AG09309 (cell line): Measurements from ENCODE around the gene TNFRSF1A.
"Not testable (repeated sequence)": the region's sequence is repeated elsewhere in the genome, so short reads cannot be mapped to it uniquely, and the experiment has no call there.

Experiments
- DNase-seq: peaks from one replicate; pipeline ENCODE4 v3.0.0-alpha.2; 2010; ENCODE audit warnings: low read depth
- H3K4me3 ChIP-seq: 2 replicates; pipeline ENCODE4 v1.5.1; 2011; ENCODE audit warnings: mild to moderate bottlenecking, low read depth, low read length, moderate library complexity; ENCODE audit not compliant: control insufficient read depth
- TF ChIP-seq, protein P1 (sequence below): IDR thresholded peaks from 2 replicates; pipeline ENCODE4 v1.5.1; 2011; ENCODE audit warnings: mild to moderate bottlenecking, low read depth, low read length, inconsistent platforms; ENCODE audit not compliant: insufficient read depth, control insufficient read depth; ENCODE audit errors: missing control alignments

TNFRSF1A gene

DNA sequence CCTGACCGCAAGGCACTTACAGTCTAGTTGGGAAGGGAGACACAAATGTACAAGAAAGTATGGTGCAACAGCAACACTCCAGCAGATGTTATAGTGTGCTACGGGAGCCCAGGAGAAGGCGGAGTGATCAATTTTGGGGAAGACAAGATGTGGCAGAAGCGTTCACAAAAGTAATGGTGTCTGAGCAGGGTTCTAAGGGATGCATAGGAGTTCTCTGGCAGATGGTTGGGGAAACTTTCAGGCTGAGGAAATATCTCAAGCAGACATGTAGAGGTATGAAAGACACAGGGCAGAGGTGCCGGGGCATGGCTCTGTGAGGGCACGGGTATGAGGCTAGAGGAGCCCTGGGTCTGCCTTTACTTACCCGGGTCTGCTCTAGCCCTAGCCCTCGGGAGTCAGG is 5.1 kb upstream of the TNFRSF1A start:
- H3K4me3 ChIP-seq: no peak overlapping the region
- no peak for DNase-seq
- TF ChIP-seq, protein P1, sequence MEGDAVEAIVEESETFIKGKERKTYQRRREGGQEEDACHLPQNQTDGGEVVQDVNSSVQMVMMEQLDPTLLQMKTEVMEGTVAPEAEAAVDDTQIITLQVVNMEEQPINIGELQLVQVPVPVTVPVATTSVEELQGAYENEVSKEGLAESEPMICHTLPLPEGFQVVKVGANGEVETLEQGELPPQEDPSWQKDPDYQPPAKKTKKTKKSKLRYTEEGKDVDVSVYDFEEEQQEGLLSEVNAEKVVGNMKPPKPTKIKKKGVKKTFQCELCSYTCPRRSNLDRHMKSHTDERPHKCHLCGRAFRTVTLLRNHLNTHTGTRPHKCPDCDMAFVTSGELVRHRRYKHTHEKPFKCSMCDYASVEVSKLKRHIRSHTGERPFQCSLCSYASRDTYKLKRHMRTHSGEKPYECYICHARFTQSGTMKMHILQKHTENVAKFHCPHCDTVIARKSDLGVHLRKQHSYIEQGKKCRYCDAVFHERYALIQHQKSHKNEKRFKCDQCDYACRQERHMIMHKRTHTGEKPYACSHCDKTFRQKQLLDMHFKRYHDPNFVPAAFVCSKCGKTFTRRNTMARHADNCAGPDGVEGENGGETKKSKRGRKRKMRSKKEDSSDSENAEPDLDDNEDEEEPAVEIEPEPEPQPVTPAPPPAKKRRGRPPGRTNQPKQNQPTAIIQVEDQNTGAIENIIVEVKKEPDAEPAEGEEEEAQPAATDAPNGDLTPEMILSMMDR: no peak

DNA sequence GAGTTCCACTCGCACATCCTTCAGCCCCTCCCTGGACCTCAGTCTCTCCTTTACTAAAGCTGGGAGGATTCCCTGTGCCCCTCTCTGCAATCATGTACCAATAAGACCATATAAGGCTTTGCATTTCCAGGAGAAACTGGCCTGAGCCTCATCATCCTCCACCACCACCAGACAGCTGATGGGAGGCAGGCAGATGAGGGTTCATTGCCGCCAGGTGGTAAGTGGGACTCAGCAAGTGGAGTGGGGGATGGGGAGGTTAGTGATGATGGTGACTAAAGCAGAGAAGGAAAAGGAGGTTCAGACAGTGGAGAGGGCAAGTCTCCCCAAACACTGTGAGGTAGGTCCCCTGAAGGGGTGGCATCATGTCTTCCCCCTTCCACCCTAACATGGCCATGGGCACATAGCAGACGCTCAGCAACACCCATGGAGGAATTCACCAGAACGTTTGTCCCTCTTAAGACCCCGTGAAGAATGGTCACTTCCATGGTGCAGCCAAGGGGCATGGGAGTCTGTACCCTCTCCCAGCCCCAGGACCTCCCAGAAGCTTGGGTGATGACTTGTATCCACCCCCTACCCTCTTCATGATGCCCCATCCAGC is 4.5 kb upstream of the TNFRSF1A start:
- TF ChIP-seq, protein P1: no peak
- DNase-seq: no peak
- H3K4me3 ChIP-seq: no peak overlapping the region

DNA sequence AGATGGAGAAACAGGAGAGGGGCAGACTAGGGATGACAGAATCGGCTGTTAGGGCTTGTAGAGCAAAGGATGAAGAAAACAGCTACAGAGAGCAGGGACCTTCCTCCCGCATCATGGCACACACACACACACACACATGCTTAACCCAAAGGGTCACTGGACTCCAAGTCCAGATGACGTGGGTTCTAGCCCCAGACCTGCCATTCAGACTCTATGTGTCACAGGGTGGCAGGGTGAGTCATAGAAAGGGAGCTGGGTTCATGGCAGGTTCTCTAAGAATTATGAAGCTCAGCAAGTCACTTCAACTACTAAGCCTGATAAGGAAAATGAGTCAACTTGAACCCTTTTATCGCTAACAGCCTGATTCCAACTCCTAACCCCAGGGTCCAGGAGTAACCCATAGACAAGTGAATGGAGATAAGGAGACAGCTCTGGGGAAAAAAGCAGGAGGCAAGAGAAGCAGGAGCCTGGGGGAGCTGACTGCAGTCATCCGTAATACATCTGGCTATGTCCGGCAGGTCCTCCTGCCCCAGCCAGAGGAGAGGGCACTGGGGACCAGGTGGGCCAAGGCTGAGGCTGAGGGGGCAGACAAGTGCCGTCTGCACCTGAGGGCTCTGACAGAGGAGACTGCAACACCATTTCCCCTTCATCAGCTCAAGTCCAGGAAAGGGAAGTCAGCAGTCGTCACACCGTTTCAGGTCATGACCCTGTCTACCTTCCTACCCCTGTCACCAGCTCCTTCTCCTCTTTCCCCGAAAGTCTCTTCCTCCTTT is 3.6 kb upstream of the TNFRSF1A start:
- TF ChIP-seq, protein P1: no peak
- H3K4me3 ChIP-seq: no peak overlapping the region
- peak; percentile 85 for DNase-seq

DNA sequence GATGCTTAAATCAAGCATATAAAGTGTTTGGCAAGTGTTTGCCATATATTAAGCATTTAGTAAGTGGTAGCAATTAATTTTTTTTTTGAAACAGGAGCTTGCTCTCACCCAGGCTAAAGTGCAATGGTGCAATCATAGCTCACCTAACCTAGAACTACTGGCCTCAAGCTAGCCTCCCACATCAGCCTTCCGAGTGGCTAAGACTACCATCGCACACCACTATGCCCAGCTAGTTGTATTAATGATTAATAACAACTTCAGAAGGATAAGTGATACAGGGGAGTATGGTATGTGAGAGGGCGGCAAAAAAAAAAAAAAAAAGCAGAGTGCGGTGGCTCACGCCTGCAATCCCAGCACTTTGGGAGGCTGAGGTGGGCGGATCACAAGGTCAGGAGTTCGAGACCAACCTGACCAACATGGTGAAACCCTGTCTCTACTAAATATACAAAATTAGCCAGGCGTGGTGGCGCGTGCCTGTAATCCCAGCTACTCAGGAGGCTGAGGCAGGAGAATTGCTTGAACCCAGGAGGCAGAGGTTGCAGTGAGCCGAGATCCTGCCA is 2.3 kb upstream of the TNFRSF1A start:
- not testable (repeated sequence) for H3K4me3 ChIP-seq, DNase-seq

DNA sequence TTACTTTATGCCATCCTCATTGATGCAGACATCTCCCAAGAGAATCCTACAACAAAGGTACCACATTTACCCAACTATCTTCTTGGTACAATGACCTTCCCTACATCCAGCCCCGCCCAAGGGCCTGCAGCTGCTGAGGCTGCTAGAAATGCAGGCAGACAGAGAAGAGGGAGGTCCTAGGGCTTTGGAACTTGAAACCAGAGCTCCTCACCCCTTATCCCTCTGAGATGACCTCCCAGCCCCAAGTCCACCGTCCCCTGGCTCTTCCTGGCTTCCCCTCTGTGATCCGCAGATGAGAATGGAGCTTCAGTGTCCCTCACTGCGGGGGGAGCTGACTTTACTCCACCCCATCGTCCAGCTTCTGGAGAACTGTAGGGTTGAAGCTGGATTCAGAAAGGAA is 1.6 kb upstream of the TNFRSF1A start:
- H3K4me3 ChIP-seq: no peak overlapping the region
- no peak for DNase-seq
- TF ChIP-seq, protein P1: no peak

DNA sequence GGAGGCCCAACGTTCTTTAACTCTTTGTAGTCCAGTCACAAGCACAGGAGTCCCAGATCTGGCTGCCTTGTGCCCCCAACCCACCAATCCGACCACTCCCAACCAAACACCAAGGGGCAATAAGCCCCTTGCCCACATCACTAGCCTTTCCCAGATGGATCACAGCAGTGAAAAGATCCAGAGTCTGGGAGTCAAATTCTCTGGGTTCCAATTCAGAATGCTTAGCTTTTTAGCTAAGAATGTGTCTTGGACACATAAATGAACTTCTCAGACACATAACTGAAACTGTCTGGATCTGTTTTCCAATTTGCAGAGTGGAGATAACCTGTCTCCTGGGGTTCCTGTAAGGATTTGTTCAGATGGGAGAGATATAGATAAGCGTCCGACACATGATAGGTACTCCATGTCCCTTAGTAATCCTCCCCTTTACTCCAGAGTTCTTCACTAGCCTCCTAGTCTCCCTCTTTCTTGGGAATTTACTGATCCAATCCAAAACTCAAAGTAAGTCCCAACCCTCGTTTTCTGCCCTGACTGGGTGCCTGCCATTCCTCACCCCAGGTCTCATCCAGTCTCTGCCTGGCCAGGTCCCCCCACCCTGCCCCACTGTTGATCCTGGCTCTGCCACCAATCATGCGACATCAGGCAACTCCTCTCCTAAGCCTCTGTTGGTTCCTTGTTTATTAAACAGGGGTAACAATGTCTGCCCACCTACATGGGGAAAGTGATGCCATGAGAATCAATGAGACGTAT is 439 bp upstream of the TNFRSF1A start:
- peak overlapping the region; percentile 63 for H3K4me3 ChIP-seq
- DNase-seq: no peak
- TF ChIP-seq, protein P1: no peak
